Measurements from ENCODE around the gene DENND6B. TPM values are rescaled to one million over a fixed set of nuclear protein-coding genes. Genes with fewer than 3 reads are reported as not detected.

The DENND6B gene
- total and polyA plus RNA-seq, 2 of the 13 experiments (the other 11 are each of a cell fraction or from before 2014, with no cell fraction given) = 0.95 to 3.8 TPM

DNA sequence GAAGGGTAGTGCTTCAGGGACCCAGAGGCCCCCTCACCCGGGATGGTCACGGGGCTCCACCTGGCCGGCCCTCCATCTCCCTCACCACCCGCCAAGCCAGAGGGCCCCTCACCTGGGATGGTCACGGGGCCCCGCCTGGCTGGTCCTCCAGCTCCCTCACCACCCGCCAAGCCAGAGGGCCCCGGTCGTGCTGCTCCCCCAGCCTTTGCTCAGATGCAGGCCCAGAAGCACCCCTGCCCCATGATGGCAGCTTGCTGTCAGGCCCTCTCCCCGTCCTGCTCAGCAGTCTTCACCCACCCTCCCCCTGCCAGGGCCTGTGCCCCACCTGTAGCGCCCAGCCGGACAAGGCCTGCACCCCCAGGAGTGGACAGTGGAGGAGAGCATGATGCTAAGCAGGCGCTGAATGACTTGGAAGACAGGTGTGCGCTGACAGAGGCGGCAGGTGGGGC is 7.3 kb downstream of the DENND6B start:
- ATAC-seq (no peak), FAIRE-seq (no peak), DNase-seq (ENCODE audit: low spot score) (no peak)
- in situ Hi-C loops (cut with HindIII; ENCODE audit: extremely low pct_ligation_motif_present, low pct_unique_long_range_greater_than_20kb) (no loop called here), intact Hi-C loops (cut with micrococcal nuclease; ENCODE audit: unreplicated experiment) (no loop called here)
- no TSS peak for BruUV-seq (replicated peaks)
- H2AFZ ChIP-seq (ENCODE audit: low read length) = no peak overlapping the region
- H4K20me1 ChIP-seq (ENCODE audit: insufficient read depth, low read length) = no peaks in the 10 kb centered on the region
- H3K36me3 ChIP-seq (replicated peaks in 1 of 2; ENCODE audit: control insufficient read depth in 1 of 2, insufficient read depth in 2 of 2, low read length in 2 of 2) = no peaks in the 10 kb centered on the region
- no peak overlapping the region for H3K27ac ChIP-seq (ENCODE audit: extremely low read length, insufficient read depth, low read length)
- 40% methylated on average over 4 of the region's 15 CpGs for WGBS (ENCODE audit: low lambda C conversion rate)
- H3K4me3 ChIP-seq (replicated peaks in 1 of 3; ENCODE audit: insufficient read depth in 1 of 3, low read depth in 2 of 3, low read length in 3 of 3) = no peak overlapping the region
- peaks cover 0 to 1% of the 10 kb centered on the region in 2 experiments; a peak in 3 of 5 replicates for H3K27me3 ChIP-seq (ENCODE audit: control insufficient read depth in 1 of 2, insufficient read depth in 2 of 2, low read length in 2 of 2)
- H3K4me1 ChIP-seq (ENCODE audit: insufficient read depth, low read length) = peaks cover 76% of the 10 kb centered on the region
- no peak overlapping the region for H3K9ac ChIP-seq (ENCODE audit: insufficient read depth, low read depth, low read length)
- H3K9me3 ChIP-seq (ENCODE audit: low read length) = no peaks in the 10 kb centered on the region
- no peak overlapping the region for H3K4me2 ChIP-seq (ENCODE audit: low read depth, low read length)
- H3K79me2 ChIP-seq (ENCODE audit: insufficient read depth, low read length) = no peaks in the 10 kb centered on the region
- ChIA-PET POLR2A (interaction anchor here (1.5 kb wide), 1 partner anchor 26 kb away, joined by 6 read pairs; no protein-coding TSS in a partner anchor), CTCF (ENCODE audit: low intra/inter-chr PET ratio, low total read pairs) (no interaction called here)
- TF ChIP-seq ZNF317 (CRISPR knock-in tag; IDR thresholded peaks at IDR 0.05) (no peak), CCDC6 (CRISPR knock-in tag; IDR thresholded peaks at IDR 0.05) (no peak), MAZ (IDR thresholded peaks at IDR 0.05; ENCODE audit: borderline replicate concordance, low read depth, low read length) (no peak), MAZ (CRISPR knock-in tag; IDR thresholded peaks at IDR 0.05; ENCODE audit: low read depth) (no peak), ARNT2 (CRISPR knock-in tag; IDR thresholded peaks at IDR 0.05; ENCODE audit: low read depth) (no peak), TBL1XR1 (IDR thresholded peaks at IDR 0.05; ENCODE audit: borderline replicate concordance, low read length, partially characterized antibody) (no peak), RELA (CRISPR knock-in tag; IDR thresholded peaks at IDR 0.05) (no peak), ZNF382 (CRISPR knock-in tag; IDR thresholded peaks at IDR 0.05; ENCODE audit: borderline replicate concordance) (no peak), THYN1 (CRISPR knock-in tag; IDR thresholded peaks at IDR 0.05; ENCODE audit: borderline replicate concordance, low read depth) (no peak)
- TF ChIP-seq, protein P1, sequence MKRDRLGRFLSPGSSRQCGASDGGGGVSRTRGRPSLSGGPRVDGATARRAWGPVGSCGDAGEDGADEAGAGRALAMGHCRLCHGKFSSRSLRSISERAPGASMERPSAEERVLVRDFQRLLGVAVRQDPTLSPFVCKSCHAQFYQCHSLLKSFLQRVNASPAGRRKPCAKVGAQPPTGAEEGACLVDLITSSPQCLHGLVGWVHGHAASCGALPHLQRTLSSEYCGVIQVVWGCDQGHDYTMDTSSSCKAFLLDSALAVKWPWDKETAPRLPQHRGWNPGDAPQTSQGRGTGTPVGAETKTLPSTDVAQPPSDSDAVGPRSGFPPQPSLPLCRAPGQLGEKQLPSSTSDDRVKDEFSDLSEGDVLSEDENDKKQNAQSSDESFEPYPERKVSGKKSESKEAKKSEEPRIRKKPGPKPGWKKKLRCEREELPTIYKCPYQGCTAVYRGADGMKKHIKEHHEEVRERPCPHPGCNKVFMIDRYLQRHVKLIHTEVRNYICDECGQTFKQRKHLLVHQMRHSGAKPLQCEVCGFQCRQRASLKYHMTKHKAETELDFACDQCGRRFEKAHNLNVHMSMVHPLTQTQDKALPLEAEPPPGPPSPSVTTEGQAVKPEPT (CRISPR knock-in tag; IDR thresholded peaks at IDR 0.05; ENCODE audit: low read depth) = no peak
- TF ChIP-seq, protein P2, sequence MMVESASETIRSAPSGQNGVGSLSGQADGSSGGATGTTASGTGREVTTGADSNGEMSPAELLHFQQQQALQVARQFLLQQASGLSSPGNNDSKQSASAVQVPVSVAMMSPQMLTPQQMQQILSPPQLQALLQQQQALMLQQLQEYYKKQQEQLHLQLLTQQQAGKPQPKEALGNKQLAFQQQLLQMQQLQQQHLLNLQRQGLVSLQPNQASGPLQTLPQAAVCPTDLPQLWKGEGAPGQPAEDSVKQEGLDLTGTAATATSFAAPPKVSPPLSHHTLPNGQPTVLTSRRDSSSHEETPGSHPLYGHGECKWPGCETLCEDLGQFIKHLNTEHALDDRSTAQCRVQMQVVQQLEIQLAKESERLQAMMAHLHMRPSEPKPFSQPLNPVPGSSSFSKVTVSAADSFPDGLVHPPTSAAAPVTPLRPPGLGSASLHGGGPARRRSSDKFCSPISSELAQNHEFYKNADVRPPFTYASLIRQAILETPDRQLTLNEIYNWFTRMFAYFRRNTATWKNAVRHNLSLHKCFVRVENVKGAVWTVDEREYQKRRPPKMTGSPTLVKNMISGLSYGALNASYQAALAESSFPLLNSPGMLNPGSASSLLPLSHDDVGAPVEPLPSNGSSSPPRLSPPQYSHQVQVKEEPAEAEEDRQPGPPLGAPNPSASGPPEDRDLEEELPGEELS (CRISPR knock-in tag; IDR thresholded peaks at IDR 0.05) = no peak
- TF ChIP-seq, protein P3, sequence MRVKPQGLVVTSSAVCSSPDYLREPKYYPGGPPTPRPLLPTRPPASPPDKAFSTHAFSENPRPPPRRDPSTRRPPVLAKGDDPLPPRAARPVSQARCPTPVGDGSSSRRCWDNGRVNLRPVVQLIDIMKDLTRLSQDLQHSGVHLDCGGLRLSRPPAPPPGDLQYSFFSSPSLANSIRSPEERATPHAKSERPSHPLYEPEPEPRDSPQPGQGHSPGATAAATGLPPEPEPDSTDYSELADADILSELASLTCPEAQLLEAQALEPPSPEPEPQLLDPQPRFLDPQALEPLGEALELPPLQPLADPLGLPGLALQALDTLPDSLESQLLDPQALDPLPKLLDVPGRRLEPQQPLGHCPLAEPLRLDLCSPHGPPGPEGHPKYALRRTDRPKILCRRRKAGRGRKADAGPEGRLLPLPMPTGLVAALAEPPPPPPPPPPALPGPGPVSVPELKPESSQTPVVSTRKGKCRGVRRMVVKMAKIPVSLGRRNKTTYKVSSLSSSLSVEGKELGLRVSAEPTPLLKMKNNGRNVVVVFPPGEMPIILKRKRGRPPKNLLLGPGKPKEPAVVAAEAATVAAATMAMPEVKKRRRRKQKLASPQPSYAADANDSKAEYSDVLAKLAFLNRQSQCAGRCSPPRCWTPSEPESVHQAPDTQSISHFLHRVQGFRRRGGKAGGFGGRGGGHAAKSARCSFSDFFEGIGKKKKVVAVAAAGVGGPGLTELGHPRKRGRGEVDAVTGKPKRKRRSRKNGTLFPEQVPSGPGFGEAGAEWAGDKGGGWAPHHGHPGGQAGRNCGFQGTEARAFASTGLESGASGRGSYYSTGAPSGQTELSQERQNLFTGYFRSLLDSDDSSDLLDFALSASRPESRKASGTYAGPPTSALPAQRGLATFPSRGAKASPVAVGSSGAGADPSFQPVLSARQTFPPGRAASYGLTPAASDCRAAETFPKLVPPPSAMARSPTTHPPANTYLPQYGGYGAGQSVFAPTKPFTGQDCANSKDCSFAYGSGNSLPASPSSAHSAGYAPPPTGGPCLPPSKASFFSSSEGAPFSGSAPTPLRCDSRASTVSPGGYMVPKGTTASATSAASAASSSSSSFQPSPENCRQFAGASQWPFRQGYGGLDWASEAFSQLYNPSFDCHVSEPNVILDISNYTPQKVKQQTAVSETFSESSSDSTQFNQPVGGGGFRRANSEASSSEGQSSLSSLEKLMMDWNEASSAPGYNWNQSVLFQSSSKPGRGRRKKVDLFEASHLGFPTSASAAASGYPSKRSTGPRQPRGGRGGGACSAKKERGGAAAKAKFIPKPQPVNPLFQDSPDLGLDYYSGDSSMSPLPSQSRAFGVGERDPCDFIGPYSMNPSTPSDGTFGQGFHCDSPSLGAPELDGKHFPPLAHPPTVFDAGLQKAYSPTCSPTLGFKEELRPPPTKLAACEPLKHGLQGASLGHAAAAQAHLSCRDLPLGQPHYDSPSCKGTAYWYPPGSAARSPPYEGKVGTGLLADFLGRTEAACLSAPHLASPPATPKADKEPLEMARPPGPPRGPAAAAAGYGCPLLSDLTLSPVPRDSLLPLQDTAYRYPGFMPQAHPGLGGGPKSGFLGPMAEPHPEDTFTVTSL (CRISPR knock-in tag; IDR thresholded peaks at IDR 0.05; ENCODE audit: borderline replicate concordance) = no peak
- TF ChIP-seq, protein P4, sequence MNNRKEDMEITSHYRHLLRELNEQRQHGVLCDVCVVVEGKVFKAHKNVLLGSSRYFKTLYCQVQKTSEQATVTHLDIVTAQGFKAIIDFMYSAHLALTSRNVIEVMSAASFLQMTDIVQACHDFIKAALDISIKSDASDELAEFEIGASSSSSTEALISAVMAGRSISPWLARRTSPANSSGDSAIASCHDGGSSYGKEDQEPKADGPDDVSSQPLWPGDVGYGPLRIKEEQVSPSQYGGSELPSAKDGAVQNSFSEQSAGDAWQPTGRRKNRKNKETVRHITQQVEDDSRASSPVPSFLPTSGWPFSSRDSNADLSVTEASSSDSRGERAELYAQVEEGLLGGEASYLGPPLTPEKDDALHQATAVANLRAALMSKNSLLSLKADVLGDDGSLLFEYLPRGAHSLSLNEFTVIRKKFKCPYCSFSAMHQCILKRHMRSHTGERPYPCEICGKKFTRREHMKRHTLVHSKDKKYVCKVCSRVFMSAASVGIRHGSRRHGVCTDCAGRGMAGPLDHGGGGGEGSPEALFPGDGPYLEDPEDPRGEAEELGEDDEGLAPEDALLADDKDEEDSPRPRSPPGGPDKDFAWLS (CRISPR knock-in tag; IDR thresholded peaks at IDR 0.05; ENCODE audit: borderline replicate concordance) = no peak

Data from HepG2 (cell line).